HG03025 (cell line): ENCODE measurements around the gene PTPRF.

ENCODE experiments used
- ATAC-seq: cut with Tn5 transposase; IDR thresholded peaks from one replicate; pipeline ENCODE4 v1.9.1; 2021; ENCODE audit warnings: mild to moderate bottlenecking, moderate library complexity; ENCODE audit not compliant: unreplicated experiment, low FRiP score

PTPRF gene

GRCh38 chr1:43512133-43512532 lies 18.6 kb upstream of the PTPRF start:
- no peak for ATAC-seq

- ATAC-seq: no peak
Measured at GRCh38 chr1:43512681-43513080, 18.0 kb upstream of the PTPRF start.

- ATAC-seq: no peak
Measured at GRCh38 chr1:43513471-43514173, 17.1 kb upstream of the PTPRF start.

- ATAC-seq: no peak
Measured at GRCh38 chr1:43518935-43519686, 11.6 kb upstream of the PTPRF start.

- no peak for ATAC-seq
Measured at GRCh38 chr1:43520100-43520778, 10.4 kb upstream of the PTPRF start.

GRCh38 chr1:43521078-43521477 lies 9.6 kb upstream of the PTPRF start:
- no peak for ATAC-seq

GRCh38 chr1:43521756-43522155 lies 8.9 kb upstream of the PTPRF start:
- ATAC-seq: no peak

GRCh38 chr1:43522431-43522775 lies 8.3 kb upstream of the PTPRF start:
- ATAC-seq: no peak

- no peak for ATAC-seq
Measured at GRCh38 chr1:43522776-43523480, 7.8 kb upstream of the PTPRF start.

- ATAC-seq: no peak
Measured at GRCh38 chr1:43524804-43525203, 5.9 kb upstream of the PTPRF start.

GRCh38 chr1:43526002-43526401 lies 4.7 kb upstream of the PTPRF start:
- ATAC-seq: no peak

GRCh38 chr1:43527111-43527878 lies 3.4 kb upstream of the PTPRF start:
- no peak for ATAC-seq

GRCh38 chr1:43529206-43529731 lies 1.4 kb upstream of the PTPRF start:
- no peak for ATAC-seq

GRCh38 chr1:43531107-43531905 lies 623 bp downstream of the PTPRF start:
- no peak for ATAC-seq

GRCh38 chr1:43531906-43532584 lies 1.4 kb downstream of the PTPRF start:
- no peak for ATAC-seq

GRCh38 chr1:43532716-43533115 lies 2.0 kb downstream of the PTPRF start:
- ATAC-seq: no peak

- ATAC-seq: no peak
Measured at GRCh38 chr1:43533584-43533983, 2.9 kb downstream of the PTPRF start.

- no peak for ATAC-seq
Measured at GRCh38 chr1:43534256-43534655, 3.6 kb downstream of the PTPRF start.
